DND-41 (cell line): ENCODE results near the gene UFD1.

Experiments used
- CTCF ChIP-seq: IDR thresholded peaks from 2 replicates; pipeline ENCODE4 v1.5.1; 2012; ENCODE audit warnings: borderline replicate concordance, low read length, moderate library complexity, mild to moderate bottlenecking; ENCODE audit not compliant: poor library complexity, severe bottlenecking; ENCODE audit errors: extremely low read depth
- EZH2 ChIP-seq: IDR thresholded peaks from 3 replicates; pipeline ENCODE4 v1.6.1; 2012; ENCODE audit warnings: borderline replicate concordance, low read depth, mild to moderate bottlenecking, moderate library complexity, low read length, inconsistent platforms; ENCODE audit not compliant: severe bottlenecking

DNA sequence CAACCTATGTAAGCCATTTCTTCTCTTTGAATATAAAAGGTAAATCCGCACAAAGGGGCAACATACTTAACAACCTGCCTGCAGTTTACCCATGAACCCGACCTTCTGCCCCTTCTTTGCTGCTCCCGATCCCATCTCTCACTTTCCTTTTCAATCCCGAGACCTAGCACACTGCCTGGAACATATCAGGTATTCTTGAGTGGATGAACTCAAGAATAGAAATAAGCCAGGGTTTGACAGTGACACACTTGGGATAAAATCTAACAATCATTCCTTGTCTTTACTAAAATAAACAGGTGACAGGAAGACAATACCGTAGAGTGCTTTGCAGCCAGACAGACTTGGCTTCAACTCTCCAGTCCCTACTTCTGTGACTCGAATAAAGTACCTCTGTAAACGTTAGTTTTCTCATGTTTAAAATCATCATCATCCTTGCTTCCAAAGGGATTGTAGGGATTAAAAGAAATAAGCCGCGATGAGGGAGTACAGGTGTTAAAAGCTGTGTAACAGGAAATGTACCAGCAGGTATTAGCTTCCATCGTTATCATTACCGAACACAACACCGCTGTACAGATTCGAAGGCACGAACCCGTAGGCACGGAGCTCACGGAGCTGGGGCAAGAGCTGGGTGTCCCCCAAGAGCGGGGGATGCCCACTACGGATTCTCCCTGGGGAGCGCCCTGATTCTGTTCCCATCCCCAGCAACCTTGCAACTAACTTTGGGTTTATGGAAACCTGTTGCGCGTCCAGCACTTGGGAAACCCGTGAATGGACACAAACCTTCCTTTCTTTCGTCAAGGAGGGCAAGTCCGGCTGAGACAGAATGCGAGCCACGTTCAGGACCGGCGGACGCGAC, 720 bp downstream of the UFD1 start:
- TF ChIP-seq CTCF (no peak), EZH2 (no peak)
